Islet of Langerhans (tissue), 1 donor: ENCODE measurements around the gene BRD9.
"Not testable (repeated sequence)": the region's sequence is repeated elsewhere in the genome, so short reads cannot be mapped to it uniquely, and the experiment has no call there.

Source experiments
- FAIRE-seq: peaks from one replicate; lab custom pipeline; 2011; peaks lifted over from hg19 to GRCh38; lab: Jason Lieb, UNC

The BRD9 gene

GRCh38 chr5:892394-893136 lies at the start of gene BRD9, which contains the start of gene TRIP13:
Gene BRD9, minus strand, starts transcription at chr5:892801. Its CDS starts 144 bp downstream, at chr5:892657.
Gene TRIP13, plus strand, starts transcription at chr5:892884. Its CDS starts 115 bp downstream, at chr5:892999.
- no peak for FAIRE-seq

DNA sequence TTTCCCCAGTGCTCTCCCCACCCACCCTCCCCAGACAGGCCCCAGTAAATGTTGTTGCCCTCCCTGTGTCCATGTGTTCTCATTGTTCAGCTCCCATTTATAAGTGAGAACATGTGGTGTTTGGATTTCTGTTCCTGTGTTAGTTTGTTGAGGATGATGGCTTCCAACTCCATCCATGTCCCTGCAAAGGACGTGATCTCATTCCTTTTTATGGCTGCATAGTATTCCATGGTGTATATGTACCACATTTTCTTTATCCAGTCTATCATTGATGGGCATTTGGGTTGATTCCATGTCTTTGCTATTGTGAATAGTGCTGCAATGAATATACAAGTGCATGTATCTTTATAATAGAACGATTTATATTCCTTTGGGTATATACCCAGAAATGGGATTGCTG lies 48.1 kb upstream of the BRD9 start:
- not testable (repeated sequence) for FAIRE-seq

DNA sequence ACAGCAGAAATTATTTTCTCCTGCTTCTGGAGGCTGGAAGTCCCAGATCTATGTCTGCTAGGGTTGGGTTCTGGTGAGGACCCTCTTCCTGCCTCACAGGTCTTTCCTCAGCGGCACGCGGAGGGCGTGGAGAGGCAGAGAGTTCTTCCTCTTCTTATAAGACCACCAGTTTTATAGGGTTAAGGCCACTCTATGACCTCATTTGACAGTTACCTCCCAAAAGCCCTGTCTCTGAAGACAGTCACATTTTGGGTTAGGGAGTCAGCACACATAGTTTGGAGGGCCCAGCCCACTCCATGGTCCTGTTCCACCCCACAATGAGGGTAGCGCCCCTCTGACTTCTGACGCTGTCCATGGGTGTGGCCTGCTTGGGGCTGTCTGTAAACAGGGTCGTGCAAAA lies 46.8 kb upstream of the BRD9 start:
- no peak for FAIRE-seq

DNA sequence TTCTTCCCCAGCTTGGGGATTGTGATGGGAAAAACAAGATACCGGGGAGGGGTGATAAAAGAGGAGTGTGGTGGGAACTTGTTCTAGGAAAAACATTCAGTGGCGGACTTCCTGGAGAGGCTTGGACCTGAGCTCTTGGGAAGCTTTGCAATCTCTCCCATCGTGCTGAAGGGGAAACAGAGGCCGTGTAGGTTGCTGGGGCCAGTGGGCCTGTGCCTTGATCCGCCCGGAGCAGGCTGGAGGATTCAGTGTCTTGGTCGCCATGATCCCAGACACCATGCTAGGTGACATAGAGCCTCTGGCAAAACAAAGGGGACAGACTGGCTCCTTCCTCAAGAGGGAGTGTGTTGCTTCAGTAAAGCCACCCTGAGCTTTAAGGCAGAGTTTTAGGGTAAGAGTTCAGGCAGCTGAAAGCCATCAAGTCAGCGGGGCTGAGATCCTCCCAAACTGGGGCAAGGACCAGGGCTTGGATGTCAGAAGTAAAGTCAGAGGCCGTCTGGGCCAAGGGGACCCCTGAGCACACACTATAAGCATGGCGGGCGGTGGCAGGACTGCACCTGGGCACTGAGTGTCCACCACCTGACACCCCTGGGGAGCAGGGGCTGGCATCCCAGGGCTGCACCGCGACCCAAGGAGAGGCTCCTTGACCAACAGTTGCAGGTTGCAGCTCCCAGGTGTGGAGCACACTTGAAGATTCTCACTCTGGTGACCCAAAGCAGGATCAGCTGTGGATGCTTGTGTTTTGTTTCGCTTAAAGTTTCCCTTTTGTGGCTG lies 44.7 kb upstream of the BRD9 start:
- FAIRE-seq, result no peak

DNA sequence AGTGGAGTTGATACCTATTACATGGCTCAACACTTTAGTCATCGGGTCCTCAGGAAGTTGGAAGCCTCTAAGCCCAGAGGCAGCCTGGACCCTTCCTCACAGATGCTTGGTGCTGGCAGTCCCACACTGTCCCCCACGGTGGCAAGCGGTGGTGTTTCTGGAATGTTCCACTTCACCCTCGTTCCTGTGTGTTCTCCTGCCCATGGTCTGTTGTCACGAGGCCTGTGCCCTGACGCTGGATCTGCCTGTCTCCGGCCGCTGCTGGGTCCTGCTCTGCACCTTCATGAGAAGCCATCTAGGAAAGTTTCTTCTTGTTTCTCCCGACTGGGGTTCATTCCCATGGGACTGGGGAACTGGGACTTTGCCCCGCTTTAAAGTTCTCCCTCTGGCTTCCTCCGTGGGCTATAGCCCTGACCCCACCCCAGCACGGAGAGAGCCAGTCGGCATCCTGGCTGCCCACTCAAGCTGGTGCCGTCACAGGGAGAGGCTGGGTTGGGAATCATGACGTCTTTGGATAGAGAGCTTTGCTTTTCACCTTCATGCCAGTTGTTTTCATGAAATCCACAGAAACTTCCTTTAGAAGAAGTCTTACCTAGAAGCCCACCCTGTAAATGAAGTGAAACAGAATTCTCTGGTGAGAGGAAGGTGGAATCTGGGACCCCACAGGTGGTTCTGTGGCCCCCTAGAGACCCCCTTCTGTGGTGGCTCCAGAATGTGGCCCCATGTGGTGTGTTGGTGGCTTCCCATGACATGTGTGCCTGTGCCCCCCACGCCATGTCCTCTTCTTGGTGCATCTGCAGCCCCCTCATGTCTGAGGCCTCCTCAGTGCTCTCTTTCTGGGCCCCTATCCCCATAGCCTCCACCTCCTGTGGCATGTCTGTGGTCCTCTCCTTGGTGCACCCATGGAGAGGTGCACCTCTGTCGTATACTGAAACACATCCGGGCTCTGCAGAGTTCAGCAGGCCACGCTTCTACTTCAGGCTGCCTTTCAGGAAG lies 43.8 kb upstream of the BRD9 start:
- FAIRE-seq, result no peak

GRCh38 chr5:935510-936084 lies 43.0 kb upstream of the BRD9 start:
- FAIRE-seq, result no peak

DNA sequence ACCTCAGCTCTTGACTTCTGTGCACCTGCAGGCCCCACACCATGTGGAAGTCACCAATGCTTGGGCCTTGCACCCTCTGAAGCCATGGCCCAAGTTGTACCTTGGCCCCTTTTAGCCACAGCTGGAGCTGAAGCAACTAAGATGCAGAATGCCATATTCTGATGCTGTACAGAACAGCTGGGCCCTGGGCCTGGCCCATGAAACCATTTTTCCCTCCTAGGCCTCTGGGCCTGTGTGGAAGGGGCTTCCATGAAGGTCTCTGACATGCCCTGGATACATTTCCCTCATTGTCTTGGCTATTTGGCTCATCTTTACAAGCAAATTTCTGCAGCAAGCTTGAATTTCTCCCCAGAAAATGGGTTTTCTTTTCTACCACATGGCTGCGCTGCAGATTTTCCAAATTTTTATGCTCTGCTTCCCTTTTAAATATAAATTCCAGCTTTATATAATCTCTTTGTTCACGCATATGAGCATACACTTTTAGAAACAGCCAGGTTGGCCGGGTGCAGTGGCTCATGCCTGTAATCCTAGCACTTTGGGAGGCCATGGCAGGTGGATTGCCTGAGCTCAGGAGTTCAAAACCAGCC lies 41.9 kb upstream of the BRD9 start:
- not testable (repeated sequence) for FAIRE-seq

GRCh38 chr5:933951-934350 lies 41.4 kb upstream of the BRD9 start:
- not testable (repeated sequence) for FAIRE-seq

- no peak for FAIRE-seq
Observed at GRCh38 chr5:933251-933861, 40.8 kb upstream of the BRD9 start.

GRCh38 chr5:932628-933250 lies 40.1 kb upstream of the BRD9 start:
- FAIRE-seq, result no peak

- FAIRE-seq, result no peak
Observed at GRCh38 chr5:932151-932627, 39.6 kb upstream of the BRD9 start.

- FAIRE-seq, result no peak
Observed at GRCh38 chr5:931570-932145, 39.1 kb upstream of the BRD9 start.

DNA sequence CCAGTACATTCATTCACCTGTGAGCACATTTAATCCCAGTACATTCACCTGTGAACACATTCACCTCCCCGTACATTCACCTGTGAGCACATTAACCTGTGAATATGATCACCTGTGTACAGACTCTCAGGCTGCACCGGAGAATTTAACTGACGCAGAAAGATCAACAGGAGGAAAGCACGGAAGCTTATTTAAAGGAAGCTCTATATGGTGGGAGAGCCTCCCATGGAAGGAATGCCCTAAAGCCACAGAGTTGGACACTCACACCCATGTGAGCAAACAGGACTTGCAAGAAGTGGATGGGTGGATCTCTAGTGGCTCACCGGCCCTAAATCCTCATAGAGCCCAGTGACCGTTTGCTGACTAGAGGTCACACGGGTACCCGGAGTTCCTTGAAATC lies 38.3 kb upstream of the BRD9 start:
- FAIRE-seq, result no peak

- no peak for FAIRE-seq
Observed at GRCh38 chr5:929596-929995, 37.0 kb upstream of the BRD9 start.

GRCh38 chr5:929182-929581 lies 36.6 kb upstream of the BRD9 start:
- not testable (repeated sequence) for FAIRE-seq

GRCh38 chr5:927172-928015 lies 34.8 kb upstream of the BRD9 start:
- no peak for FAIRE-seq

- FAIRE-seq, result no peak
Observed at GRCh38 chr5:926417-927171, 34.0 kb upstream of the BRD9 start.

DNA sequence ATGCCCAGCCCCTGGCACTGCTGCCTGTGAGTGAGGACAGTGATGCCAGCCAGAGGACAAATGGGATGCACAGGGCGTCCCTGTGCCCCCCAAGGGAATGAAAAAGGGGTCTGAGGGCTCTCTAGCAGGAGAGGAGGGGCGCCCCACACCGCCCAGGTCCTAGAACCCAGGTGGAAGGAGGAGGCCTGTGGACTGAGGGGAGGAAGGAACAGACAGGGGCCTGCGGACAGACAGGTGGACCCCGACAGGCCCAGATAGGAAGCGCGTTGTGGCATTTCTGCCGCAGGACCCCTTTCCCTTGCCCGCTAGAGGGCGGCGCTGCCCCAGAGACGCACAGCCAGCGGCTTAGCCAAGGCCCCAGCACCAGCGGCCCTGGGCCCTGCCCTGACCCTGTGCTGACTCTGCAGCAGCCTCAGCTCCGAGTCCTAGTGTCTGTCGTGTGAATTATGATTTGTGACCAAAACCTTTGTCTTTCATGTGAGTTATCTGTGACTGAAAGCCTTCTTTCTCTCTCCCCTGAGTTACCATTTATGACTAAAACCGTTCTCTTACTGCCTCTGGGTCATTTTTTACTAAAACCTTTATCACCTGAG lies 30.8 kb upstream of the BRD9 start:
- no peak for FAIRE-seq
